ENCODE data around the gene STAT5B. TPM values are rescaled to one million over a fixed set of nuclear protein-coding genes. Genes with fewer than 3 reads are reported as not detected.

STAT5B gene
- total and polyA plus RNA-seq, 11 donors = 13.0 to 51.9 (median 31.4) TPM

- 50 to 63% (median 56%) methylated on average over 4 to 5 of the region's 5 CpGs for WGBS, 4 donors
Measured at GRCh38 chr17:42286411-42287221, 10.4 kb upstream of the STAT5B start.

DNA sequence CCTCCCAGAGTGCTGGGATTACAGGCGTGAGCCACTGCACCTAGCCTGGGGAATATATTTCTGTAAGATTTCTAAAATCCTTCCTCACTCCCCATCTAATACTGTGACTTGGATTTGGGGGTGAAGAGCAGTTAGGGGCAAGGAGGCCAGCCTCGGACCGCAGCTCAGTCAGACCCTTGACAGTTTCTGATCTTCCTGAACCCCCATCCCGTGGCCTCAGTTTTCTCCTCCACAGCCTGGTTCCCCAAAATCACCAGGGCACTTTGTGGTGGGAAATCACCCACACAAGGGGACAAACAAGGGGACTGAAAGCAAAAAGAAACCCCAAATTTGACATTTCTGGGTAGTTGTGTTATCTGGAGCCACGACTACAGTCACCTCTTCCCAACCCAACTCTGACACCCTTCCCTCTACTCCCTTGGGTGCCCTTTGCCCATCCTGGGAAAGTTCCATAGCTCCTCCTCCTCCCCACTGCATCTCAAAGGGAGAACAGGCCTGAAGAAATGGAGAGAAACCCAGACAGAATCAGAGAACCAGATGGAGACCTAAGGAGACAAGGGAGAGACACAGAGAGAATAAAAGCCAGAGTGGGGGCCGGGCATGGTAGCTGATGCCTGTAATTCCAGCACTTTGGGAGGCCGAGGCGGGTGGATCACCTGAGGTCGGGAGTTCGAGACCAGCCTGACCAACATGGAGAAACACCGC lies 9.3 kb upstream of the STAT5B start:
- Histone ChIP-seq H3K4me1 (peaks cover 0 to 42% (median 26%) of the 10 kb centered on the region in 12 donors), H3K36me3 (no peaks in the 10 kb centered on the region), H3K9me3 (no peaks in the 10 kb centered on the region), H3K4me3 (no peak overlapping the region), H3K27ac (no peak overlapping the region), H3K27me3 (no peaks in the 10 kb centered on the region)
- WGBS, 4 donors = 92 to 96% (median 95%) methylated on average over 11 of the region's 11 CpGs
- intact Hi-C loops (cut with DNase I) = loop anchor here in 1 of 10 donors (10.0 kb wide), 1 partner anchor 91 kb away; the partner anchor contains the start of gene GHDC
- ATAC-seq (no peak), DNase-seq (no peak)
- TF ChIP-seq POLR2A (IDR thresholded peaks at IDR 0.05) (no peak), CTCF (IDR thresholded peaks at IDR 0.05) (no peak)

More at GRCh38 chr17:42286411-42287221, 10.4 kb upstream of the STAT5B start:
- intact Hi-C loops (cut with DNase I) = loop anchor here in 1 of 10 donors (10.0 kb wide), 1 partner anchor 92 kb away; the partner anchor contains the start of gene GHDC
- Histone ChIP-seq H3K27me3 (no peaks in the 10 kb centered on the region), H3K36me3 (peaks cover 0 to 8% (median 0%) of the 10 kb centered on the region in 9 donors), H3K27ac (peak overlapping the region; percentile 10 to 97 (median 91)), H3K4me1 (peaks cover 0 to 53% (median 27%) of the 10 kb centered on the region in 12 donors), H3K4me3 (peak overlapping the region in 9 of 12 donors; percentile 62 to 93 (median 77)), H3K9me3 (no peaks in the 10 kb centered on the region)
- ATAC-seq = peak; percentile 5 to 30 (median 17)
- peak in 2 of 5 donors; percentile 49 to 65 for DNase-seq
- TF ChIP-seq CTCF (IDR thresholded peaks at IDR 0.05) (no peak), POLR2A (IDR thresholded peaks at IDR 0.05) (no peak)

GRCh38 chr17:42284566-42284965 lies 8.4 kb upstream of the STAT5B start:
- H3K9me3 ChIP-seq = no peaks in the 10 kb centered on the region
- peaks cover 0 to 33% (median 26%) of the 10 kb centered on the region in 12 donors for H3K4me1 ChIP-seq
- H3K4me3 ChIP-seq = no peak overlapping the region
- intact Hi-C loops (cut with DNase I) = loop anchor here in 1 of 10 donors (10.0 kb wide), 1 partner anchor 90 kb away; the partner anchor contains the start of gene GHDC
- peak in 1 of 5 donors; percentile 8 for DNase-seq
- H3K36me3 ChIP-seq = no peaks in the 10 kb centered on the region
- H3K27ac ChIP-seq = no peak overlapping the region
- WGBS, 4 donors = 95 to 97% (median 95%) methylated on average over 7 of the region's 7 CpGs
- H3K27me3 ChIP-seq = no peaks in the 10 kb centered on the region
- ATAC-seq = no peak
- TF ChIP-seq CTCF (IDR thresholded peaks at IDR 0.05) (no peak), POLR2A (IDR thresholded peaks at IDR 0.05) (no peak)

DNA sequence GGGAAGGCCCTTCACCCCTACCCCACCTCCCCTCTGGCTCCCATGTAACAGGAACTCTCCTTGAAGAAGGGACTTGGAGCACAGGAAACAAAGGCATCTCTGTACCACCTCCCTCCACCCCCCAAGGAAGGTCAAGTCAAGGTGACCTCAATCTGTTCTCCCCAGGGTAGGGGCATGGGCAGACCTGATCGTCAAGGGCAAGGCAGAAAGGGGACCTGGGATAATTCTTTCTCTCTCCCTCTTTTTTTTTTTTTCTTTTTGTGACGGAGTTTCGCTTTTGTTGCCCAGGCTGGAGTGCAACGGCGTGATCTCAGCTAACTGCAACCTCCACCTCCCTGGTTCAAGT lies 7.8 kb upstream of the STAT5B start:
- H3K27ac ChIP-seq = no peak overlapping the region
- H3K4me1 ChIP-seq = peaks cover 0 to 27% (median 20%) of the 10 kb centered on the region in 12 donors
- DNase-seq = no peak
- H3K9me3 ChIP-seq = no peaks in the 10 kb centered on the region
- 91 to 96% (median 94%) methylated on average over 5 of the region's 5 CpGs for WGBS, 4 donors
- no peaks in the 10 kb centered on the region for H3K36me3 ChIP-seq
- no peaks in the 10 kb centered on the region for H3K27me3 ChIP-seq
- no peak for ATAC-seq
- intact Hi-C loops (cut with DNase I) = loop anchor here in 1 of 10 donors (10.0 kb wide), 1 partner anchor 89 kb away; the partner anchor contains the start of gene GHDC
- TF ChIP-seq CTCF (IDR thresholded peaks at IDR 0.05) (no peak), POLR2A (IDR thresholded peaks at IDR 0.05) (no peak)
- no peak overlapping the region for H3K4me3 ChIP-seq
